Cardiac muscle cell (in vitro differentiated cells and primary cell): Measurements from ENCODE around the gene GPR26. TPM values are rescaled to one million over a fixed set of nuclear protein-coding genes. Genes with fewer than 3 reads are reported as not detected.

Experiments used
- DNase-seq, 2 donors: peaks; one replicate each; pipeline versions ENCODE4 v3.0.0 to v3.0.0-alpha.2; 2010 to 2017; ENCODE audit warnings: low read depth in 1 of 2, low spot score in 1 of 2
- H3K27ac ChIP-seq: fragments of 200-600 bp; sonication (generic); 2 replicates; pipeline ENCODE4 v1.5.1; 2016
- H3K27me3 ChIP-seq: fragments of 200-600 bp; sonication (generic); 2 replicates; pipeline ENCODE4 v1.6.0; 2016; ENCODE audit warnings: control low read depth
- H3K36me3 ChIP-seq: fragments of 200-600 bp; sonication (generic); 2 replicates; pipeline ENCODE4 v1.5.1; 2016; ENCODE audit warnings: control low read depth
- H3K4me1 ChIP-seq: fragments of 200-600 bp; sonication (generic); 2 replicates; pipeline ENCODE4 v1.8.1; 2017; ENCODE audit warnings: low read depth, mild to moderate bottlenecking, mixed run types
- H3K4me3 ChIP-seq: fragments of 200-600 bp; sonication (generic); 2 replicates; pipeline ENCODE4 v1.5.1; 2016; ENCODE audit warnings: mild to moderate bottlenecking
- H3K9me3 ChIP-seq: fragments of 200-600 bp; sonication (generic); 2 replicates; pipeline ENCODE4 v1.5.1; 2017; ENCODE audit warnings: low read depth, mild to moderate bottlenecking, control low read depth
- CTCF ChIP-seq: IDR thresholded peaks from 2 replicates; pipeline ENCODE4 v1.5.1; 2012; ENCODE audit warnings: low read depth, mild to moderate bottlenecking, low read length
- polyA plus RNA-seq: library from polyadenylated mRNA; unstranded; fragments of >200 nt; fragmentation: Nextera tagmentation; extraction: Ambion mirVana; gene quantifications from 2 replicates; pipeline ENCODE4 v1.2.1, GENCODE V29; 2016
- total RNA-seq: library from RNA; depleted of rRNA; stranded (reverse); fragments of >200 nt; gene quantifications from 2 replicates; pipeline ENCODE4 v1.2.3, GENCODE V29; 2016

Gene GPR26
- total and polyA plus RNA-seq, 2 experiments from 2014 or later = not detected

- H3K4me1 ChIP-seq = no peaks in the 10 kb centered on the region
- no peak for TF ChIP-seq CTCF
- no peak overlapping the region for H3K4me3 ChIP-seq
- DNase-seq = no peak
- peaks cover 6% of the 10 kb centered on the region for H3K27me3 ChIP-seq
- H3K27ac ChIP-seq = no peak overlapping the region
- H3K9me3 ChIP-seq = no peaks in the 10 kb centered on the region
- H3K36me3 ChIP-seq = no peaks in the 10 kb centered on the region
Observed at GRCh38 chr10:123685260-123685659, 19.1 kb downstream of the GPR26 start.

- DNase-seq = peak in 1 of 2 donors; percentile 25
- no peak for TF ChIP-seq CTCF
- H3K36me3 ChIP-seq = no peaks in the 10 kb centered on the region
Observed at GRCh38 chr10:123687758-123688157, 21.6 kb downstream of the GPR26 start.

GRCh38 chr10:123689880-123690279, 23.7 kb downstream of the GPR26 start:
- H3K4me1 ChIP-seq = no peaks in the 10 kb centered on the region
- H3K27me3 ChIP-seq = peaks cover 10% of the 10 kb centered on the region
- no peak overlapping the region for H3K4me3 ChIP-seq
- H3K36me3 ChIP-seq = no peaks in the 10 kb centered on the region
- H3K9me3 ChIP-seq = no peaks in the 10 kb centered on the region
- no peak for DNase-seq
- TF ChIP-seq CTCF = no peak
- H3K27ac ChIP-seq = no peak overlapping the region

More at GRCh38 chr10:123687758-123688157, 21.6 kb downstream of the GPR26 start:
- H3K4me1 ChIP-seq = no peaks in the 10 kb centered on the region
- H3K27me3 ChIP-seq = peaks cover 3% of the 10 kb centered on the region
- H3K27ac ChIP-seq = no peak overlapping the region
- no peaks in the 10 kb centered on the region for H3K9me3 ChIP-seq
- no peak overlapping the region for H3K4me3 ChIP-seq

- DNase-seq = no peak
- no peak for TF ChIP-seq CTCF
- Histone ChIP-seq H3K9me3 (no peaks in the 10 kb centered on the region), H3K4me1 (peaks cover 5% of the 10 kb centered on the region), H3K27ac (no peak overlapping the region), H3K4me3 (no peak overlapping the region), H3K27me3 (peaks cover 48% of the 10 kb centered on the region), H3K36me3 (no peaks in the 10 kb centered on the region)
Observed at GRCh38 chr10:123703195-123703790, 37.1 kb downstream of the GPR26 start.

GRCh38 chr10:123704076-123704475, 37.9 kb downstream of the GPR26 start:
- no peak for TF ChIP-seq CTCF
- Histone ChIP-seq H3K4me3 (no peak overlapping the region), H3K27me3 (peaks cover 50% of the 10 kb centered on the region), H3K9me3 (no peaks in the 10 kb centered on the region), H3K27ac (no peak overlapping the region), H3K36me3 (no peaks in the 10 kb centered on the region), H3K4me1 (peaks cover 5% of the 10 kb centered on the region)
- no peak for DNase-seq
